ENCODE data around the gene GORASP2.

Gene GORASP2

DNA sequence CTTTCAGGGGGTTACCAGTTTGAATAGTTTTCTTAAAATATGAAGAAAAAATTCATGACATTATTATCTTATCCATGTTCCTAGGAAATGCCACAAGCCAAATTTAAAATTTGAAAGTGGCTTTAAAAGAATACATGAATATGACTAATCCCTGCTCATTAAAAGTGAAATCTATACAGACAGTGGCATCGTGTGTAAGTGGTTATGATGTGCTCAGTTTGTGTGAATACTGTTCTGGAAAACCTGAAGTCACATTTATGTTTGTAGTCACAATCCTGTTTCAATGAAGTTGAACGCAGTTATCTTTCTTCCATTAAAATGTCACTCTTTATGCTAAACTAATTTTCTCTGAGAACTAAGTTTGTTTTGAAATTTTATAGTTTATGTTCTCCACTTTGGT lies 75.8 kb downstream of the GORASP2 start:
- no peak for FAIRE-seq

DNA sequence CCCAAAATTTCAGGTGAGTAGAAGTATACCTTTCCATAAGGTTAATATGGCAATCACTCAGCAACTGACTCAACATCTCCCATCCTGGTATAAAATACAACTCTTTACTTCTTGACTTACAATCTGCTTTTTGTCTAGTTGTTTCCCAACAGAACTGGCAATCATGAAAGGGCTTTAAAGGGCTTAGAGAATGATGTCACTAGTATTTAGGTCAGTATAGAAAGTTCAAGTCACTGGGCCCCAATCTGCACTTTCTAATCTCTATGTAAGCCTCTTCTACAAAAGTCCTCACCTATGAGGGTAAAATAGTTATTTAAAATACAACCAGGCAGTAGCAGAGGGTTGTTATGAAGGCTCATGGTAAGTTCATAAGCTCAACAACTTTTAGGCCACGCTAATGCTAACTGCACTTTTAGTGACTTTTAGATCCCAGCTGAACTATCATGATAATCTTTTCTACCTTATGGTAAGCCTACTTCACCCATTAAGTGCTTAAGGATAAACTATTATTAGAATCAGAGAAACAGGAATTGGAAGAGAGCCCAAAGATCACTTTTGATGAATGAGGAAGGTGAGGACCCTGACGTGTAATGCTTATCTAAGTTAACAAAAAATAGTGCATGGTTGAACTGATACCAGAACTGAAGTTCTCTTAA lies 79.6 kb downstream of the GORASP2 start:
- FAIRE-seq: no peak

DNA sequence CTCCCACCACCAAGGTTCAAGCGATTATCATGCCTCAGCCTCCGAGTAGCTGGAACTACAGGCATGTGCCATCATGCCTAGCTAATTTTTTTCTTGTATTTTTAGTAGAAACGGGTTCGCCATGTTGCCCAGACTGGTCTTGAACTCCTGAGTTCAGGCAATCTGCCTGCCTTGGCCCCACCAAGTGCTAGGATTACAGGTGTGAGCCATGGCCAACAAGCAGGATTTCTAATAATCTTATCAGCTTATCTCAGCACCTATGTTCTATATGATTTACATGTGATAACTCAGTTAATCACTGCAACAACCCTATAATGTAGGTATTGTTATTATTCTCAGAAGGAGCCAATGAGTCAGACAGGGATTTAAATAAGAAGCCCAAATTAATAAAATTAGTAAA lies 80.3 kb downstream of the GORASP2 start:
- no peak for FAIRE-seq

DNA sequence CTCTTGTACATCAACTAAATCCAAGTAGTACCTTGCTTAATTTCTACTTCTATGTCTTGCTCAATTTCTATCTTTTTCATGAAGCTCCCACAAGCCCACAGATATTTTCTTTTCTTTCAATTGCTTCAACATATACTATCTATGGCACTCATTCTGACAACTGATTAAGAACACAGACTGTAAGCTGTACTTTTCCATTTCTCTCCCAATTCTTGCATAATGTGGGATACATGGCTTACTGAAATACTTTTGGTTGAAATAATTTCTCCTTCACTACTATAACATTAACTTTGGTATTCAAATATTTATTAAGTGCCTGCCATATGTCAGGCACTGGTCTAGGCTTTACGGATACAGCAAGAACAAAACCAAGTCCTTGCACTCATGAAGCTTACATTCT lies 84.8 kb downstream of the GORASP2 start:
- no peak for FAIRE-seq

DNA sequence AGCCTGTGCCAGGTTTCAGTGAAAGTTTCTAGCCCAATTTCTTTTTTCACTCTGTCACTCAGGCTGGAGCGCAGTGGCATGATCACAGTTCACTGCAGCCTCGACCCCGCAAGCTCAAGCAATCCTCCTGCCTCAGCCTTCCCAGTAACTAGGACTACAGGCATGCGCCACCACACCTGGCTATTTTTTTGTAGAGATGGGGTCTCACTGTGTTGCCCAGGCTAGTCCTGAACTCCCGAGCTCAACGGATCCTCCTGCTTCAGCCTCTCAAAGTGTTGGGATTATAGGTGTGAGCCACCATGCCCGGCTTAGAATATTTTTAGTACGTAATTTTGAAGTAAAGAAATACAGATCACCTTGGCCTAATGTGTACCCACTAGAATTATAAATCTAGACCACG lies 87.1 kb downstream of the GORASP2 start:
- FAIRE-seq: no peak

Data from TTC549 (cell line).